Cerebellar cortex (tissue), 1 donor: ENCODE results near the gene CCDC69.

Experiments
- DNase-seq: peaks from one replicate; pipeline ENCODE4 v3.0.0-alpha.2; 2015; ENCODE audit warnings: low spot score

Gene CCDC69

GRCh38 chr5:151142933-151143332 lies 81.0 kb downstream of the CCDC69 start:
- DNase-seq = no peak

GRCh38 chr5:151141535-151141934 lies 82.4 kb downstream of the CCDC69 start:
- DNase-seq = no peak

- peak; percentile 10 for DNase-seq
Measured at GRCh38 chr5:151140686-151141459, 83.0 kb downstream of the CCDC69 start.

- DNase-seq = no peak
Measured at GRCh38 chr5:151139646-151140045, 84.2 kb downstream of the CCDC69 start.

- DNase-seq = no peak
Measured at GRCh38 chr5:151139015-151139414, 84.9 kb downstream of the CCDC69 start.

GRCh38 chr5:151138114-151138513 lies 85.8 kb downstream of the CCDC69 start:
- no peak for DNase-seq

- peak; percentile 42 for DNase-seq
Measured at GRCh38 chr5:151137067-151137825, 86.6 kb downstream of the CCDC69 start.

- DNase-seq = no peak
Measured at GRCh38 chr5:151134228-151134627, 89.7 kb downstream of the CCDC69 start.

GRCh38 chr5:151132963-151133362 lies 90.9 kb downstream of the CCDC69 start:
- DNase-seq = no peak
